Measurements from ENCODE around the gene TCIRG1. TPM values are rescaled to one million over a fixed set of nuclear protein-coding genes. Genes with fewer than 3 reads are reported as not detected.

The TCIRG1 gene
- total and polyA plus RNA-seq, 2 of the 13 experiments (the other 11 are each of a cell fraction or from before 2014, with no cell fraction given): 48.0 to 69.6 TPM

- in situ Hi-C loops (cut with HindIII; ENCODE audit: extremely low pct_ligation_motif_present, low pct_unique_long_range_greater_than_20kb) (no loop called here), intact Hi-C loops (cut with micrococcal nuclease; ENCODE audit: unreplicated experiment) (no loop called here)
- Histone ChIP-seq H3K27me3 (ENCODE audit: control insufficient read depth in 1 of 2, insufficient read depth in 2 of 2, low read length in 2 of 2) (no peaks in the 10 kb centered on the region), H3K9me3 (ENCODE audit: low read length) (no peaks in the 10 kb centered on the region), H3K4me1 (ENCODE audit: insufficient read depth, low read length) (no peaks in the 10 kb centered on the region), H3K4me3 (replicated peaks in 1 of 3; ENCODE audit: insufficient read depth in 1 of 3, low read depth in 2 of 3, low read length in 3 of 3) (no peak overlapping the region), H2AFZ (ENCODE audit: low read length) (no peak overlapping the region), H3K36me3 (replicated peaks in 1 of 2; ENCODE audit: control insufficient read depth in 1 of 2, insufficient read depth in 2 of 2, low read length in 2 of 2) (peaks cover 20 to 29% of the 10 kb centered on the region in 2 experiments), H3K27ac (ENCODE audit: extremely low read length, insufficient read depth, low read length) (no peak overlapping the region), H4K20me1 (ENCODE audit: insufficient read depth, low read length) (peaks cover 5% of the 10 kb centered on the region; the same call in 1 of the 2 replicates), H3K79me2 (ENCODE audit: insufficient read depth, low read length) (no peaks in the 10 kb centered on the region), H3K4me2 (ENCODE audit: low read depth, low read length) (no peak overlapping the region), H3K9ac (ENCODE audit: insufficient read depth, low read depth, low read length) (no peak overlapping the region)
- no TSS peak for BruUV-seq (replicated peaks)
- FAIRE-seq: no peak
- ATAC-seq: peak; percentile 6
- WGBS (ENCODE audit: low lambda C conversion rate): 100% methylated on average over 6 of the region's 9 CpGs
- ChIA-PET CTCF (ENCODE audit: low intra/inter-chr PET ratio, low total read pairs) (no interaction called here), POLR2A (interaction anchor here (0.8 to 2.8 kb wide), 4 partner anchors 10 to 43 kb away, joined by 3 to 11 read pairs (median 6); partner anchors contain the start of genes ALDH3B1 and TCIRG1)
- DNase-seq (ENCODE audit: low spot score): no peak
- TF ChIP-seq ZNF512 (CRISPR knock-in tag; IDR thresholded peaks at IDR 0.05) (no peak), ZNF280B (CRISPR knock-in tag; IDR thresholded peaks at IDR 0.05; ENCODE audit: borderline replicate concordance) (peak; percentile 37; the same call in 1 of the 2 replicates), RBM22 (optimal IDR thresholded peaks at IDR 0.05; ENCODE audit: low read length) (peak; percentile 78), ZBTB33 (CRISPR knock-in tag; IDR thresholded peaks at IDR 0.05) (peak; percentile 96), ZBTB26 (CRISPR knock-in tag; IDR thresholded peaks at IDR 0.05; ENCODE audit: borderline replicate concordance) (0 out of 2 replicates have a peak, but pooled peaks have one; percentile 46), AGO2 (optimal IDR thresholded peaks at IDR 0.05; ENCODE audit: low read depth, low read length) (peak; percentile 82), ZNF670 (CRISPR knock-in tag; IDR thresholded peaks at IDR 0.05; ENCODE audit: borderline replicate concordance) (no peak), SIX4 (CRISPR knock-in tag; IDR thresholded peaks at IDR 0.05) (no peak), ZNF776 (CRISPR knock-in tag; IDR thresholded peaks at IDR 0.05) (no peak), IKZF5 (CRISPR knock-in tag; IDR thresholded peaks at IDR 0.05) (no peak), ZNF10 (CRISPR knock-in tag; IDR thresholded peaks at IDR 0.05; ENCODE audit: borderline replicate concordance, low read depth) (no peak), AKAP8 (CRISPR knock-in tag; IDR thresholded peaks at IDR 0.05) (peak; percentile 34; the same call in 1 of the 2 replicates), AGO1 (IDR thresholded peaks at IDR 0.05; ENCODE audit: low read depth, low read length, poor library complexity, severe bottlenecking) (peak; percentile 60), ZNF839 (CRISPR knock-in tag; IDR thresholded peaks at IDR 0.05; ENCODE audit: borderline replicate concordance) (no peak), PAF1 (CRISPR knock-in tag; IDR thresholded peaks at IDR 0.05) (peak; percentile 79; the same call in 1 of the 2 replicates)
Observed at GRCh38 chr11:68053117-68053516, 14.3 kb downstream of the TCIRG1 start.

All from HepG2 (cell line).